GM23248 (cell line): ENCODE results near the gene TEX52.

Experiments
- EZH2 ChIP-seq: fragments of 200-600 bp; sonication (generic); IDR thresholded peaks from 2 replicates; pipeline ENCODE4 v1.6.1; 2018; ENCODE audit warnings: antibody characterized with exemption, mild to moderate bottlenecking; ENCODE audit not compliant: insufficient read depth, poor library complexity, severe bottlenecking
- EZH2phosphoT487 ChIP-seq: fragments of 200-600 bp; sonication (generic); IDR thresholded peaks from 2 replicates; pipeline ENCODE4 v1.6.1; 2018; ENCODE audit warnings: antibody characterized with exemption, moderate library complexity, mild to moderate bottlenecking, low read depth; ENCODE audit not compliant: insufficient read depth

- TF ChIP-seq EZH2phosphoT487, result no peak
- TF ChIP-seq EZH2, result no peak
Observed at GRCh38 chr12:2879853-2880252, 23.0 kb upstream of the TEX52 start.
